Subcutaneous adipose tissue (tissue), 4 donors: ENCODE data around the gene PRAF2. TPM values are rescaled to one million over a fixed set of nuclear protein-coding genes. Genes with fewer than 3 reads are reported as not detected.

Experiments
- total RNA-seq, 4 donors: library from RNA; depleted of rRNA; stranded (reverse); fragments of >200 nt; gene quantifications; one replicate each; pipeline ENCODE4 v1.1.0, GENCODE V29; 2016
- TF ChIP-seq, protein P1 (sequence below): fragments of 450-650 bp; IDR thresholded peaks from one replicate; pipeline ENCODE4 v1.5.1; 2016; ENCODE audit warnings: low read depth, mild to moderate bottlenecking, control low read depth, antibody characterized with exemption, moderate library complexity

Gene PRAF2, protein sequence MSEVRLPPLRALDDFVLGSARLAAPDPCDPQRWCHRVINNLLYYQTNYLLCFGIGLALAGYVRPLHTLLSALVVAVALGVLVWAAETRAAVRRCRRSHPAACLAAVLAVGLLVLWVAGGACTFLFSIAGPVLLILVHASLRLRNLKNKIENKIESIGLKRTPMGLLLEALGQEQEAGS
- 10 to 100 TPM in 2 of 4 donors, 1 to 10 TPM in 2; 5.1 to 10.6 (median 9.0) TPM for total RNA-seq

DNA sequence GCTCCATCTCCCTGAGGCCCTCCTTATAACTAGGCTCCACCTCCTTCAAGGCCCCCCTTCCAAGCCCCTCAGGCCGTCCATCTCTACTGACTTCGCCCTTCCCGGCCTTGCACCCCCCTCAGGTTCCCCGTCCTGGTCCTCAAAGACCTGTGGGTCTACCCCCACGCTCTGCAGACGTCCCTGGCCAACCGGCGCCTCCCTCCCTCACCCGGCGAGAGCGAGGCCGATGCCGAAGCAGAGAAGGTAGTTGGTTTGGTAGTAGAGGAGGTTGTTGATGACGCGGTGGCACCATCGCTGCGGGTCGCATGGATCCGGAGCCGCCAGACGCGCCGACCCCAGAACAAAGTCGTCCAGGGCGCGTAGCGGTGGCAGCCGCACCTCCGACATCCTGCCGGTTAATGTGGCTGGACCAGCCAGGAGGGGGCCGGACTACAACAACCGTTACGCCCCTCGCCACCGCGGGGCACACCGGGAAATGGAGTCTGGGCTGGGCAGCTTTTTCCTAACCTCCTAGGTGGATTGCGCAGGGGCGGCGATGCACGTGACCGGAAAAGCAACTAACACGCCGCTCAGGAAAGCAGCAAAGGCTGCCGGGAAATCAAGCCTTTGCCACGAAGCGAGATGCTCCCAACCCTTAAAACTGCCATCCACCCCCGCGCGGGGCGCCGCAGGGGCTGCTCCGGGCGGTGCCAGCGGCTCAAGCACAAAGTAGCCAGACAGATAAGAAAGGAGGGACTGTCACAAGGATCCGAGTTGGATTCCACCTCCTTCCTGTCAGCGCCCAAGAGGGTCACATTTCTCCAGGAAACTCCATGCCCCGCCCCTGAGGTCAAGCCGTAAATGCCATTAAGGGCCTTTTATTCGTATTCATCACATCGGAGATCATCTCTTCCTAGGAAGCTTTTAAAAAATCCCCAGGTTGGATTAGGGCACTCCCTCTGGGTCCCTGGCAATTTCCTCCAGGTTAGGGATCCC lies at the start of gene PRAF2:
PRAF2 (minus strand) TSS at position 402 of the 975 bp plus-strand sequence; CDS start at position 387, 15 bp downstream.
- TF ChIP-seq, protein P1, sequence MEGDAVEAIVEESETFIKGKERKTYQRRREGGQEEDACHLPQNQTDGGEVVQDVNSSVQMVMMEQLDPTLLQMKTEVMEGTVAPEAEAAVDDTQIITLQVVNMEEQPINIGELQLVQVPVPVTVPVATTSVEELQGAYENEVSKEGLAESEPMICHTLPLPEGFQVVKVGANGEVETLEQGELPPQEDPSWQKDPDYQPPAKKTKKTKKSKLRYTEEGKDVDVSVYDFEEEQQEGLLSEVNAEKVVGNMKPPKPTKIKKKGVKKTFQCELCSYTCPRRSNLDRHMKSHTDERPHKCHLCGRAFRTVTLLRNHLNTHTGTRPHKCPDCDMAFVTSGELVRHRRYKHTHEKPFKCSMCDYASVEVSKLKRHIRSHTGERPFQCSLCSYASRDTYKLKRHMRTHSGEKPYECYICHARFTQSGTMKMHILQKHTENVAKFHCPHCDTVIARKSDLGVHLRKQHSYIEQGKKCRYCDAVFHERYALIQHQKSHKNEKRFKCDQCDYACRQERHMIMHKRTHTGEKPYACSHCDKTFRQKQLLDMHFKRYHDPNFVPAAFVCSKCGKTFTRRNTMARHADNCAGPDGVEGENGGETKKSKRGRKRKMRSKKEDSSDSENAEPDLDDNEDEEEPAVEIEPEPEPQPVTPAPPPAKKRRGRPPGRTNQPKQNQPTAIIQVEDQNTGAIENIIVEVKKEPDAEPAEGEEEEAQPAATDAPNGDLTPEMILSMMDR = no peak

DNA sequence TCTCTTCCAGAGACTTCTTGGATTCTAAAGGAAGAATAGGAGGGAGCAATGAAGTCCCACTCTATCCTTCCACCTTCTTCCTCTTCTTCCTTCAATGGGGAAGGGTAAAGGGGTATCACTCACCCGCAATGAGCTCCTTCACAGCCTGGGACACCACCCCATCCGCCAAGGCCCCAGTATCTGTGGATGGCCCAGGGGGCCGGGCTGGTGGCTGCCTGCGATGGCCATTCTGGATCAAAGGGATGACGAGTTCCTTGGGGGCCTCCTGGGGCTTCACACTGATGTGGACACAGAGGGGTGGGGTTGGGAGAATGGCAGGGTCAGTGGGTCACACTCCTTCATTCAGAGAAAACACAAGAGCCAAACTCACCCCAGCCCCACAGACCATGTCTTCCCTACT lies 48.7 kb upstream of the PRAF2 start:
- TF ChIP-seq, protein P1 = no peak

DNA sequence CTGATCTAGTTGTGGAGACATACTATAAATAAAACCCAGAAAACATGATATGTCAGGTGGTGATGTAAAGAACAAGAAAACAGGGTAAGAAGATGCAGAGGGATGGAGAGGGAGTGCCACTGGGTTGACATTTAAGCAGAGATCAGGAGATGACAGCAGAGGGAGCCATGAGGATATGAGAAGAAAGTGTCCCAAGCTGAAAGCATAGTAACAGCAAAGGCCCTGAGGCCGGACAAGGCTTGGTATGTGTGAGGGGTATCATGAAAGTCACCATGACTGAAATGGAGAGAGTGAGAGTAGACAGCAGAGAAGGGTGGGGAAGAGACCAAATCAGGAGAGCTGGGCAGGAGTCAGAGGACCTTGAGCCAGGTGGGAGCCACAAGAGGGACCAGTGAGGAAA lies 46.3 kb upstream of the PRAF2 start:
- TF ChIP-seq, protein P1 = no peak

DNA sequence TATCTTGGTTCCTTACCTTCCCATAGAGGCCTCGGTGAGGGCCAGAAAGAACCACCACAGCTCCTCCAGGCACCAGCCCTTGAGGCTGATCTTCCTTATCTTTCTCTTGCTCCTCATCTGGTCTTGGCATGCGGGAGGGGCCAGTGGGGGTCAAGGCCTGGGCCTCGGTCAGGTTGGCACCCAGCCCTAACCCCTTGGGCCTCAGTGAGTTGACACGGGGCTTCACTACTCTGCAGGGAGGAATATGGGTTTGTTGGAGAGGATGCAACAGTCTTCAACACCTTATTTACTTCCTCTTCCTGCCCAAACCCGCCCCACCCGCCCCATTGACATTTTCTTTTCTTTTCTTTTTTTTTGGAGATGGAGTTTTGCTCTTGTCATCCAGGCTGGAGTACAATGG lies 43.8 kb upstream of the PRAF2 start:
- TF ChIP-seq, protein P1 = no peak

DNA sequence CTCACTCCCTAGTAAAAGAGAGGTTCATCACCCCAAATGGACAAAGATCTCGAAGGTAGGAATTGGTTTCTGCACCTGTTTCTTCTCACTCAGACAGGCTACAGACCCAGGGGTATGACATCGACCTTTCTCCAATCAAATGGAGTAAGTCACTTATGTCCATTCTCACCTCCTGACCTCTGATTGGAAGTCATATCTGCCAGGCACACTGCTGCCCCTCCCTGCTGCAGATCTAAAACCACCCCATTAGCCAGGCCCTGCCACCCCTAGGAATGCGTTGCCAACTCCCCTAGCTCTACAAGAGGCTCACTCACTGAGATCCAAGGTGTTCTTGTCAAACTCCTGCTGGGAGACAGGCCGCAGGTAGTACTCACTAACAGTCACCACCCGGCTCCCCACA lies 42.9 kb upstream of the PRAF2 start:
- TF ChIP-seq, protein P1 = no peak

DNA sequence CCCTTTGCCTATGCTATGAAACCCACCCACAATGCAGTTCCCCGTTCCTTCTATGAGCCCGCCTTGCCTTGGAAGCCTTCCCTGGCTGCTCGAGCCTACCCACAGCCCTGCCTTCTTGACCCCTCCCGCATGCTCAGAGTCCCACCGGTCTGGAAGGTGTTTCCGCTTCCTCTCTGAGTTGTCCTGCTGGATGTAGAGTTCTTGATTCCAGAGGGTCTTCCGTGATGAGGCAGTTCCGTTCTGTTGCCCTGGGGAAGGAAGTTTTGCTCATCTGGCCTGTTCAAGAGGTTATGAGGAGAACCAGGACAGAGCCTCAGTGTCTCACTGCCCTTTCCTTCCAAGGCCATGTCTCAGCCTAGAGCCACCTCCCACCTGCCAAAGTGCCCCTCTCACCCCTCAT lies 42.3 kb upstream of the PRAF2 start:
- TF ChIP-seq, protein P1 = no peak

DNA sequence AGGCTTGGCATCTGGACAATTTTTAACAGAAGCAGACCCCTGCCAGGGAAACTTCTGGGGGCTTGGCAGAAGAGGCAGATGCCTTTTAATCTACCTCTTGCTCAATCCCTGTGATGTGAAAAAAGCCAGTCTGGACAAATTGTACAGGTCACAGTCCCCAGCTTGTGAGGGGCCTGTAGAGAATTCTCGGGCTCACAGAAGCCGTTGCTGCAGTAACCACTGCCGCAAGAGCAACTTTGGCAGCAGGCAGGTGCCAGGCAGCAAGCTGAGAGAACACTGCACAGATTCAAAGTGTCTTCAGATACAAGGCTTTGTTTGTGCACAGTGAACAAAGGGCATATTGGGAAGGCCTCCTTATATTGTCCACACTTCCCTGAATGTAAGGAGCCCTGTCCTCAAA lies 38.0 kb upstream of the PRAF2 start:
- TF ChIP-seq, protein P1 = no peak
